GM12891 (cell line): ENCODE data around the gene SERPINI2.

Experiments used
- PAX5 ChIP-seq: IDR thresholded peaks from 2 replicates; pipeline ENCODE4 v1.6.1; 2011; ENCODE audit warnings: low read length, moderate library complexity, mild to moderate bottlenecking; ENCODE audit not compliant: insufficient read depth, severe bottlenecking
- POLR2A ChIP-seq: IDR thresholded peaks from 2 replicates; pipeline ENCODE4 v1.6.1; 2011; ENCODE audit warnings: low read depth, low read length, control low read depth
- POLR2AphosphoS5 ChIP-seq: IDR thresholded peaks from 2 replicates; pipeline ENCODE4 v1.6.1; 2011; ENCODE audit warnings: low read depth, low read length, control low read depth
- POU2F2 ChIP-seq: IDR thresholded peaks from 2 replicates; pipeline ENCODE4 v1.6.1; 2011; ENCODE audit warnings: low read depth, mild to moderate bottlenecking, control low read depth, low read length, moderate library complexity
- SPI1 ChIP-seq: IDR thresholded peaks from 2 replicates; pipeline ENCODE4 v1.6.1; 2011; ENCODE audit warnings: low read depth, low read length, control low read depth
- TAF1 ChIP-seq: IDR thresholded peaks from 2 replicates; pipeline ENCODE4 v1.6.1; 2011; ENCODE audit warnings: low read depth, low read length, control low read depth

DNA sequence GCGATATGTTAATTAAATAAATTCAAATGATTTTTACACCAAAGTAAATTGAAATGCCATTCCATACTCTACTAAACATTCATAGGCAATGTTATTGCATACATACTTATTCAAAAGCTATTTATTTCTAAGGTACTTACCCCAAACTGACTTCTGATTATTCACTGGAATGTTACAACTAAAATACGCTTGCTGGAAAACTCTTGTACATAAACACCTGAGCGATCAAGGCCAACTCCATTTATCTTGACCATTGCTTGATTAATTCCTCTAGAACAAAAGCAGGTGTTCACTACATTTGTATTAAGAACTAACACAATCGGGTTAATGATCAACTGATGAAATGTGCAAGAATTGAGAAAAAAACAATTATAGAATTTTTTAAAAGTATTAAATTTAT is at the start of gene SERPINI2:
- TF ChIP-seq POLR2A (no peak), SPI1 (no peak), POLR2AphosphoS5 (no peak), POU2F2 (no peak), TAF1 (no peak), PAX5 (no peak)
